Suppressor macrophage (primary cell): ENCODE results near the gene USP1.

Experiments
- DNase-seq, 4 experiments: peaks; one replicate each; pipeline ENCODE4 v3.0.0-alpha.2; 2020 to 2022

USP1 gene

DNA sequence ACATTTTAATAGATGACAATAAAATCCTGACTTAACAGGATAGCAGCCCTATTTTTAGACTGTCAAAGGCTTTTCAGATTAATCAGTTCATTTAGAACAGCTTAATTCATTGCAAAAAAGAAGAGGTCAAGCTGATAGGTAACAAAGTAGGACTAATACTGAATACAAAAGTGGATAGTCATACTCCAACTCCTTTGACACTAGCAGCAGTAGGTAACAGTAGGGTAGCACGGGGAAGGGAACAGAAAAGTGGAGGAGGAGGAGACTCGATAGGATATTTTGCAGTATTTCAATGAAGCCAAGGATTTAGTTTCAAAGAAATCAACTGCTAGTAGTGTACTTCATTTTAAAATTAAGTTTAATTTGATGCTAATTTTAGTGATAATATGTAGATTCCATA, 51.1 kb downstream of the USP1 start:
- DNase-seq = no peak

DNA sequence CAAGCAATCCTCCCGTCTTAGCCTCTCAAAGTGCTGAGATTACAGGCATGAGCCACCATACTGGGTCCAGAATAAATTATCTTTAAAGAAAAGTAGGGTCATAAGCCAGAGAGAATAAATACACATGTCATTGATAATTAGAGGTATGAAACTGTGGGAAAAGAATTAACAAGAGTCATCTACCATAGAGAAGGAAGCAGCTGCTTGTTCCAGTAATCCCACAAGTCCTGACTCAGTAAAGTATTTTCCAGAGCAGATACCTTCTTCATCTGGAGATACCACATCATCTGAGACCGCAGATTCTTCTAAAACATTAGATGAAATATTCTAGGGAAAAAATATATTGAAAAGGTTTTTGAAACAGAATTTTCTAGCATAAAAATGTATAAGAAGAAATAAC, 55.7 kb downstream of the USP1 start:
- no peak for DNase-seq

DNA sequence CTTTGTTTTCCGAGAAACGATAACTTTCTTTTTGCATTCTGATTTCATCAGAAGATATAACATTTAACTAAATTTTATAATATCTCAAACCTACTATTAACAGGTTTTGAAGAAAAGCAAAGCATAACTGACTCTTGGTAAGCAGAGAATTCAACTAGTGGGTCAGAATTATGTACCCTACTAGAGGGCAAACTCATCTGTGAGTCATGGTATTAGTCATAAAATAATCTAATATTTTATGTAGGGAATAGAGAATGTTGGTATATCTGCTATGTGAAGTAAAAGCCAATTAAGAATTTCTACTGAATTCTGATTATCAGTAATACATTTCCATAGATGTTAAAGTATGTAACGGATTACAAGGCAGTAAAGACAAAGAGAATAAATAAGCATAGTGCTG, 56.8 kb downstream of the USP1 start:
- no peak for DNase-seq

DNA sequence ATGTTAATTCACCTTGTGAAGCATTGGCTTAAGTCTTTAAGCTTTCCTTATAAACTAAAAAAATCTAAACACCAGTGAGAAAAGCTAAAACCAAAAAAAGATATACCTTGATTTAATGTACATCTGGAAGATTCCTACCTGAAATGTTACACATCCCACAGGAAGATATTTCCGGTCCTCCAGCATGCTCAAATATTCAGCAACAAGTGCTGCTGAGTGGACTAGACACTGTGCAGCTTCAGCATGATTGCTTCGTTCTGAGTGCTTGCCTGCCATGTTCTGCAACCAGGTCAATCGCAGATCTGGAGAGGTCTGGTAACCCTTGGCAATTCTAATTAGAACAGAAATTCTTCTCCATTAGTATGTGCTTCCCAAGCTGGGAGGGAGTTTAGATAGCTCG, 57.3 kb downstream of the USP1 start:
- DNase-seq = no peak

DNA sequence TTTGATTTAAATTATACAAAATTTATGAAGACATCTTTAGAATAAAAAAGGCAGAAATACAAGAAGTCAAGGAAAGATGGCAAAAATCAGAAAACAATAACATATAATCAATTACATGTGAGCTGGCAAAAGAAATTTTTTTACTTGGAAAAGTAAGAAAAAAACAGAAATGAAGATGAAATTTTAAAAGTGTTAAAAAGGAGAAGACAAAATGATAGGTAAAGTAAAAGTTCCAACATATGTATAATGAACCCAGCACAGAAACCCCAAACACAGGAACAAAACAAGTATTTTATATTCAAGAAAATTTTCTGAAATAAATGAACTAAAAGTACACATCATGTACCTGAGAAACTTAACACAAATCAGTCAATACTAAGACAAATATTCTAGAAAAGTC, 63.4 kb downstream of the USP1 start:
- DNase-seq = no peak
